CD4-positive, alpha-beta memory T cell (primary cell): ENCODE data around the gene KRTAP27-1. TPM values are rescaled to one million over a fixed set of nuclear protein-coding genes. Genes with fewer than 3 reads are reported as not detected.

Experiments used
- CTCF ChIA-PET: fragments of 350-600 bp; sonication (Branson Sonifier 250); formaldehyde crosslinking; loops from one replicate; lab custom pipeline; 2021; ENCODE audit warnings: inconsistent platforms; ENCODE audit not compliant: partially characterized antibody; lab: Charles Lee
- POLR2A ChIA-PET: fragments of 350-600 bp; sonication (Branson Sonifier 250); formaldehyde crosslinking; loops from one replicate; lab custom pipeline; 2021; ENCODE audit not compliant: partially characterized antibody; lab: Charles Lee
- DNase-seq, 5 donors: peaks; one replicate each; pipeline versions ENCODE4 v3.0.0 to v3.0.0-alpha.2; 2020 to 2022; ENCODE audit warnings: mixed read lengths in 1 of 5
- H3K27ac ChIP-seq: one replicate; pipeline ENCODE4 v1.7.0; 2013; ENCODE audit warnings: low read depth, low read length
- H3K27me3 ChIP-seq: 2 replicates; pipeline ENCODE4 v1.7.0; 2013; ENCODE audit warnings: mild to moderate bottlenecking, low read length, moderate library complexity; ENCODE audit not compliant: insufficient read depth
- H3K36me3 ChIP-seq: 2 replicates; pipeline ENCODE4 v1.7.0; 2013; ENCODE audit warnings: mild to moderate bottlenecking, low read length, moderate library complexity; ENCODE audit not compliant: insufficient read depth
- H3K4me1 ChIP-seq: 2 replicates; pipeline ENCODE4 v1.7.0; 2013; ENCODE audit warnings: mild to moderate bottlenecking, low read length, moderate library complexity; ENCODE audit not compliant: insufficient read depth
- H3K4me3 ChIP-seq, 2 donors: one replicate each; pipeline ENCODE4 v1.7.0; 2013; ENCODE audit warnings: low read length in 2 of 2, mild to moderate bottlenecking in 1 of 2
- H3K9me3 ChIP-seq, 2 donors: one replicate each; pipeline ENCODE4 v1.7.0; 2013; ENCODE audit warnings: low read length in 2 of 2, control low read depth in 1 of 2; ENCODE audit not compliant: control insufficient read depth in 1 of 2
- H3K27ac Mint-ChIP-seq, 7 donors: one replicate each; pipeline ENCODE4 v1.8.0; 2020 to 2021; ENCODE audit warnings: mixed read lengths in 7 of 7, mild to moderate bottlenecking in 6 of 7, inconsistent platforms in 3 of 7, moderate library complexity in 3 of 7
- H3K27me3 Mint-ChIP-seq, 2 donors: one replicate each; pipeline ENCODE4 v1.8.0; 2020 to 2021; ENCODE audit warnings: mixed read lengths in 2 of 2
- H3K36me3 Mint-ChIP-seq, 2 donors: one replicate each; pipeline ENCODE4 v1.8.0; 2020 to 2021; ENCODE audit warnings: mixed read lengths in 2 of 2, inconsistent platforms in 1 of 2, mild to moderate bottlenecking in 1 of 2
- H3K4me1 Mint-ChIP-seq, 4 donors: one replicate each; pipeline ENCODE4 v1.8.0; 2020 to 2021; ENCODE audit warnings: mixed read lengths in 4 of 4, mild to moderate bottlenecking in 1 of 4
- H3K4me3 Mint-ChIP-seq, 8 donors: one replicate each; pipeline ENCODE4 v1.8.0; 2020 to 2021; ENCODE audit warnings: mixed read lengths in 8 of 8, mild to moderate bottlenecking in 7 of 8, moderate library complexity in 6 of 8, inconsistent platforms in 3 of 8
- H3K9me3 Mint-ChIP-seq, 8 donors: one replicate each; pipeline ENCODE4 v1.8.0; 2020 to 2021; ENCODE audit warnings: mixed read lengths in 8 of 8, mild to moderate bottlenecking in 5 of 8, inconsistent platforms in 3 of 8, moderate library complexity in 1 of 8
- intact Hi-C: fragments of 100-400 bp; cut with micrococcal nuclease; formaldehyde crosslinking; loops from one replicate; pipeline ENCODE4 v1.15.1; 2023
- polyA plus RNA-seq, 2 donors: library from polyadenylated mRNA; unstranded; fragments of 300-500 nt; fragmentation: Illumina TruSeq; gene quantifications; one replicate each; pipeline ENCODE4 v1.2.3, GENCODE V29; 2021
- total RNA-seq, 2 experiments: library from RNA; stranded (reverse); gene quantifications; one replicate each; pipeline ENCODE4 v1.2.3, GENCODE V29; 2021

Gene KRTAP27-1, protein sequence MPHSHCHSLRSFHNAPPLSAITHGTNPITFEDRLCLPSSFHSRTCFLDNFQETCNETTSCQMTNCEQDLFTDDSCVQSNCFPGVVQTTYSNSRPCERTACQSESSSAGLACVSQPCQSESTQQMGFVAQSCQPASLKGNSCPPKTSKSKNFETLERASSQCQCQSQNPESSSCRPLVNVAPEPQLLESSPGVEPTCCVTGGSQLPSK
- total RNA-seq, result not detected
- not detected for polyA plus RNA-seq

DNA sequence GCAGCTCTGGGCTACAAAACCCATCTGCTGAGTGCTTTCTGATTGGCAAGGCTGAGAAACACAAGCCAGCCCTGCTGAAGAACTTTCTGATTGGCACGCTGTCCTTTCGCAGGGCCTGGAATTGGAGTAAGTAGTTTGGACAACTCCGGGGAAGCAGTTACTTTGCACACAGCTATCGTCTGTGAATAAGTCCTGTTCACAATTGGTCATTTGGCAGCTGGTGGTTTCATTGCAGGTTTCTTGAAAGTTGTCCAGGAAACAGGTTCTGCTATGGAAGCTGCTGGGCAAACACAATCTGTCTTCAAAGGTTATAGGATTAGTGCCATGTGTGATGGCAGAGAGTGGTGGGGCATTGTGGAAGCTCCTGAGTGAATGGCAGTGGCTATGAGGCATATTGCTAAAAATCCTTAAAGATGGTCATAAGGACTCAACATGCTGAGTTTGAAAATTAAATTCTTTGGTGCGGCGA is at the start of gene KRTAP27-1:
KRTAP27-1 (minus strand) TSS at position 419 of the 469 bp plus-strand sequence; CDS start at position 393, 26 bp downstream.
- Mint-ChIP-seq H3K27ac (no peak within 1 kb of the TSS), H3K27me3 (peaks cover 0 to 2% of the 10 kb centered on the region in 2 donors), H3K4me1 (no peaks in the 10 kb centered on the region), H3K36me3 (no peaks in the 10 kb centered on the region), H3K4me3 (no peak within 1 kb of the TSS), H3K9me3 (peaks cover 0 to 2% (median 0%) of the 10 kb centered on the region in 8 donors)
- CTCF ChIA-PET, result interaction anchor here (0.8 kb wide), 1 partner anchor 12 kb away, joined by 4 read pairs; no protein-coding TSS in a partner anchor
- Histone ChIP-seq H3K27me3 (no peaks in the 10 kb centered on the region), H3K4me3 (no peak within 1 kb of the TSS), H3K9me3 (no peaks in the 10 kb centered on the region), H3K4me1 (no peaks in the 10 kb centered on the region), H3K36me3 (no peaks in the 10 kb centered on the region), H3K27ac (no peak within 1 kb of the TSS)
- DNase-seq, result no peak
- POLR2A ChIA-PET, result no interaction called here
- intact Hi-C loops, result no loop called here

DNA sequence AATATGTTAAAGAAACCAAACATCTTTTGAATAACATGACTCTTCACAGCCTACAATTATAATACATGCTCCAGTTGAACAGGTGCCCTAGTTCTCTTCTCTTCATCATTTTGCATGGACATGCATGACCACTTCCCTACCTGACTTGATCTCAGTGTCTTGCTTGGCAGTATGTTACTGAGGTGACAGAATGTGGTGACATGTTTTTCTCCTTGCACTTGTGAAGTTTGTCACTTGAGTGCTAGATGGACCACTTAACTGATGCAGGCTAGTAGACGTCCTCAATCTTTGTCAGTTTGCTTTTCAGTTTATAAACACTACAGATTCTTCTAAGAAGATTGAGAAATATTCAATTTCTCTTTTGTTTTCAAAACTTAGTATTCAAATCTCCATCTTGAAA is 44.7 kb upstream of the KRTAP27-1 start:
- H3K9me3 ChIP-seq, result no peaks in the 10 kb centered on the region
- ChIA-PET POLR2A (no interaction called here), CTCF (no interaction called here)
- intact Hi-C loops, result no loop called here
- Mint-ChIP-seq H3K4me1 (no peaks in the 10 kb centered on the region), H3K27me3 (peaks cover 0 to 2% of the 10 kb centered on the region in 2 donors), H3K36me3 (no peaks in the 10 kb centered on the region), H3K4me3 (no peak overlapping the region), H3K27ac (no peak overlapping the region), H3K9me3 (peaks cover 0 to 6% (median 0%) of the 10 kb centered on the region in 8 donors)
- DNase-seq, result no peak
- H3K4me3 ChIP-seq, result no peak overlapping the region
- H3K27me3 ChIP-seq, result no peaks in the 10 kb centered on the region
- no peaks in the 10 kb centered on the region for H3K36me3 ChIP-seq
- no peak overlapping the region for H3K27ac ChIP-seq
- H3K4me1 ChIP-seq, result no peaks in the 10 kb centered on the region

DNA sequence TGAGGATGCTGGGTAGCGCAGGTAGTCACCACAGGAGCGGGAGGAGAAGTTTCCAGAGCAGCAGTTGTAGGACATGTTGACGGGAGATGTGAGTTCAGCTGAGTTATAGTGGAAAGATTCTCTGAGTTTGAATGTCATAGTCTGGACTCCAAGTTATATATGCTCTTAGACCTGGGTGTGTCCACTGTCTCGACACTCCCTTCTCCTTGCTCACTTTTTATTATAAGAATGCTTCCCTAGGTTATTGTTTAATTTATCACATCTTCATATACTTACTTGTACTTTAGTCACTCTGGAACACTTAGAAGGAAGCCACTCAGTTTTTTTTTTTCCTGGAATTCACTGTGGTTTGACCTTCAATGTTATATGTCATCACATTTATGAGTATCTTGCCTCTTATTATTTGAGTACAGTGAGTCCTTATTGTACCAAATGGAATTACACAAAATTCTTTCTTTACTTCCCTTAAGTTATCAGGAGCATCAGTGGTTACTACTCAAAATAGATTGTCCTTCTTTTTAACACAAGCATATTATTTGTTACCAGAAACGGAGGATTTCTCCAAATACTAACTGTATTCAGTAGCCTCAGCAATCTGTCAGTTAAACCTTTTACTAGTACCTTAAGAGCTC is 34.8 kb upstream of the KRTAP27-1 start, which contains the start of gene KRTAP13-2:
KRTAP13-2 (minus strand) TSS at position 133 of the 632 bp plus-strand sequence; CDS start at position 75, 58 bp downstream.
- intact Hi-C loops, result no loop called here
- H3K9me3 Mint-ChIP-seq, result peaks cover 0 to 4% (median 1%) of the 10 kb centered on the region in 8 donors
- CTCF ChIA-PET, result no interaction called here
- Histone ChIP-seq H3K9me3 (no peaks in the 10 kb centered on the region), H3K27ac (no peak within 1 kb of the TSS), H3K4me1 (no peaks in the 10 kb centered on the region), H3K36me3 (no peaks in the 10 kb centered on the region), H3K4me3 (no peak within 1 kb of the TSS), H3K27me3 (no peaks in the 10 kb centered on the region)
- no peak within 1 kb of the TSS for H3K4me3 Mint-ChIP-seq
- H3K36me3 Mint-ChIP-seq, result no peaks in the 10 kb centered on the region
- POLR2A ChIA-PET, result no interaction called here
- H3K27me3 Mint-ChIP-seq, result peaks cover 0 to 3% of the 10 kb centered on the region in 2 donors
- H3K27ac Mint-ChIP-seq, result no peak within 1 kb of the TSS
- H3K4me1 Mint-ChIP-seq, result no peaks in the 10 kb centered on the region
- DNase-seq, result no peak

DNA sequence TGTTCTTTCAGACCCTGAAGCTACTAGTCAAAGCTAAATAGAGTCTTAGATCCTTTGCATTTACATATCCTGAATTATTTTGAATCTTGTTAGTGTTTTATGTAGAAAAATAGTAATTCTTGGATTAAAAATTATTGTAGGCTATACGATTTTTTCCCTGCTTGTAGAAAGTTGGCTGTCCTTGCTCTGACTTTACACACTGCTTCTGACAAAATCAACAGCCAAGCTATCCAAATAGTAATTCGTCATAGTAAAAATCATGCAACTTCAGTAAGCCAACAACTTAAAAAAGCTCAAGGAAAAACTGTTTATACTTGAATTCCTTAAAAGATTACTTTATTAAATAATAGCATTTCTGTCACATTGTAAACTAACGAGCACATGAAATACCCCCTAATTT is 18.4 kb upstream of the KRTAP27-1 start:
- Mint-ChIP-seq H3K27ac (no peak overlapping the region), H3K9me3 (peaks cover 0 to 3% (median 0%) of the 10 kb centered on the region in 8 donors), H3K4me3 (no peak overlapping the region), H3K27me3 (peaks cover 0 to 2% of the 10 kb centered on the region in 2 donors), H3K36me3 (no peaks in the 10 kb centered on the region), H3K4me1 (no peaks in the 10 kb centered on the region)
- DNase-seq, result no peak
- H3K36me3 ChIP-seq, result no peaks in the 10 kb centered on the region
- H3K27ac ChIP-seq, result no peak overlapping the region
- H3K9me3 ChIP-seq, result no peaks in the 10 kb centered on the region
- no peak overlapping the region for H3K4me3 ChIP-seq
- H3K27me3 ChIP-seq, result no peaks in the 10 kb centered on the region
- ChIA-PET POLR2A (no interaction called here), CTCF (interaction anchor here (0.6 to 0.9 kb wide), 2 partner anchors 16 to 22 kb away, joined by 3 read pairs; no protein-coding TSS in a partner anchor)
- intact Hi-C loops, result no loop called here
- H3K4me1 ChIP-seq, result no peaks in the 10 kb centered on the region

DNA sequence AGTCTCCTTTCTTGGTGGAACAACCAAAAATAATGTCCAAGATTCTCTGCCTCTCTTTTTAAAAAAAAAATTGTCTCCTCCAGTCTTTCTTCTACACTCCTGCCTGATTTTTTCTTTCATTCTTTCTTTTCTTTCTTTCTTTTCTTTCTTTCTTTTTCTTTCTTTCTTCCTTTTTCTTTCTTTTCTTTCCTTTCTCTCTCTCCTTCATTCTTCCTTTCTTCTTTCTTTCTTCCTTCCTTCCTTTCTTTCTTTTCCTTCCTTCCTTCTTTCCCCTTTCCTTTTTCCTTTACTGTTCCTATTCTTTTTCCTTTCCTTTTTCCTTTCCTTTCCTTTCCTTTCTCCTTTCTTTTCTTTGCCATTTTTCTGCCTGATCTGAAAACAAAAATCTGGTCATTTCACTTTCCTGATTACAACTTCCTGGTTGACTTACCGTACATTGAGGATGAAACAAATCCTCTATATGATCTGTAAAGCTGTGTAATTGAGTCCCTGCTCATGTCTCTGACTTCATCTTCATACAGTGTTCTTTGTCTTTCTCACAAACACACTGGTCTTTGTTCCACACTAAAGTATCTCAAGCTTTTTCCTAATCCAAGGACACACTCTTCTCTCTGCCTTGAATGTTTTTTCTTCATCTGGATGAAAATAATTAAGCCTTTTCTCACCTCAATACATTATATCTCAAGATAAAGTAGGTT is 17.0 kb upstream of the KRTAP27-1 start:
- intact Hi-C loops, result no loop called here
- Histone ChIP-seq H3K36me3 (no peaks in the 10 kb centered on the region), H3K4me1 (no peaks in the 10 kb centered on the region), H3K9me3 (no peaks in the 10 kb centered on the region), H3K27ac (no peak overlapping the region), H3K27me3 (no peaks in the 10 kb centered on the region), H3K4me3 (no peak overlapping the region)
- Mint-ChIP-seq H3K4me3 (no peak overlapping the region), H3K27ac (no peak overlapping the region), H3K9me3 (peaks cover 0 to 3% (median 0%) of the 10 kb centered on the region in 8 donors), H3K4me1 (no peaks in the 10 kb centered on the region), H3K27me3 (peaks cover 0 to 2% of the 10 kb centered on the region in 2 donors), H3K36me3 (no peaks in the 10 kb centered on the region)
- DNase-seq, result no peak
- POLR2A ChIA-PET, result no interaction called here
- CTCF ChIA-PET, result no interaction called here

DNA sequence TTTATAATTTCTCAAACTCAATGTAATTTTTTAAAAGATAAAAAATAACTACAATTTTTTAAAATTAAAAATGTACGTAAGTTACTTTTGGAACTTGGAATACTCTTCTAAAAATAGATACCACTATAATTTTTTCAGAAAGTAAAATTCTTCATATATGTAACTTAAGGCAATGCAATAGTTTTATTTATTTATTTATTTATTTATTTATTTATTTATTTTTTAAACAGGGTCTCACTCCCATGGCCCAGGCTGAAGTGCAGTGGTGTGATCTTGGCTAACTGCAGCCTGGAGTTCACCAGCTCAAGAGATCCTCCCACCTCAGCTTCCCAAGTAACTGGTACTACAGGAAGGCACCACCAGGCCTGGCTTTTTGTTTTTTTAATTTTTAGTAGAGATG is 14.0 kb upstream of the KRTAP27-1 start:
- no peaks in the 10 kb centered on the region for H3K36me3 Mint-ChIP-seq
- no peak overlapping the region for H3K27ac Mint-ChIP-seq
- intact Hi-C loops, result no loop called here
- Histone ChIP-seq H3K36me3 (no peaks in the 10 kb centered on the region), H3K4me1 (no peaks in the 10 kb centered on the region), H3K9me3 (no peaks in the 10 kb centered on the region), H3K4me3 (no peak overlapping the region), H3K27ac (no peak overlapping the region), H3K27me3 (no peaks in the 10 kb centered on the region)
- no peak for DNase-seq
- H3K4me1 Mint-ChIP-seq, result no peaks in the 10 kb centered on the region
- peaks cover 0 to 2% of the 10 kb centered on the region in 2 donors for H3K27me3 Mint-ChIP-seq
- ChIA-PET CTCF (interaction anchor here (1.4 kb wide), 1 partner anchor 10 kb away, joined by 4 read pairs; no protein-coding TSS in a partner anchor), POLR2A (no interaction called here)
- no peak overlapping the region for H3K4me3 Mint-ChIP-seq
- H3K9me3 Mint-ChIP-seq, result peaks cover 0 to 3% (median 0%) of the 10 kb centered on the region in 8 donors

DNA sequence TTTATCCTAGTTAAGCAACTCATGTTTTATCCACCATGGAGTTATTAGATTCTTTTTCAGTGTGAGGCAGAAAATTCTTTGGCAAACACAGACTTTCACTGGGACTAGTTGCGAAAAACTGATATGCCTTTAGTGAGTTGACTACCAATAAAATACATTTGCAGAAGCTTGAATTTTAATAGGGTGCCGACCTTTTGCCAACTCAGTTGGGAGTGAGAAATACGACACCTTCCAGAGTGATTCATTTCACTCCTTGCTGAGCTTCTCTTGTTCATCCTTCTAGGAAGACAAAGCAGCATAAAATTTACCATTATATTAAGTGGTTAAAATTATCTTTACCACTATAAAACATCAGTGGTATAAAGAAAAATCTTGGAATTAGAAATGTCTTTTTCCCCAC is 12.1 kb upstream of the KRTAP27-1 start:
- H3K4me3 Mint-ChIP-seq, result no peak overlapping the region
- H3K9me3 ChIP-seq, result no peaks in the 10 kb centered on the region
- H3K27me3 Mint-ChIP-seq, result peaks cover 1% of the 10 kb centered on the region in 2 donors
- POLR2A ChIA-PET, result no interaction called here
- H3K4me3 ChIP-seq, result no peak overlapping the region
- H3K36me3 ChIP-seq, result no peaks in the 10 kb centered on the region
- no peaks in the 10 kb centered on the region for H3K36me3 Mint-ChIP-seq
- no peaks in the 10 kb centered on the region for H3K27me3 ChIP-seq
- H3K4me1 Mint-ChIP-seq, result no peaks in the 10 kb centered on the region
- CTCF ChIA-PET, result no interaction called here
- H3K27ac Mint-ChIP-seq, result no peak overlapping the region
- no peak overlapping the region for H3K27ac ChIP-seq
- intact Hi-C loops, result no loop called here
- no peak for DNase-seq
- peaks cover 0 to 3% (median 0%) of the 10 kb centered on the region in 8 donors for H3K9me3 Mint-ChIP-seq
- no peaks in the 10 kb centered on the region for H3K4me1 ChIP-seq
